ENCODE measurements around the gene WWOX.

The WWOX gene

DNA sequence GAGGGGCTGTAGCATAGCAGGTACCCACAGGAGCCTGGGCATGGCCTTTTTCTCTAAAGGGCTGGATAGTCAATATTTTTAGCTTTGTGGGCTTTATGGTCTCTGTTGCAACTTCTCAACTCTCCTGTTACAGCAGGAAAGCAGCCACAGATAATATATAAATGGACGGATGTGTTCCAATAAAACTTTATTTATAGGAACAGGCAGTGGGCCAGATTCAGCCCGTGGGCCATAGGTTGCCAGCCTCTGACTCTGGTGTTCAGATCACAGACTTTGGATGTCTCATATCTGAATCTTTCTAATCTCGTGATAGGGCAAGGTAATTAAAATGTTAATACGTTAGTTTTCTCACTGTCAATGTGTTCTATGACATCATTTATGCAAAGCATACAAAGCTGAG, 136.4 kb downstream of the WWOX start:
- no peaks in the 10 kb centered on the region for H3K36me3 ChIP-seq (ENCODE audit: control insufficient read depth, insufficient read depth, low read length)
- H3K56ac ChIP-seq (ENCODE audit: low read length) = no peak overlapping the region
- no peak overlapping the region for H3K23ac ChIP-seq (ENCODE audit: low read length)
- no peak overlapping the region for H3K4me3 ChIP-seq (ENCODE audit: low read length)
- H4K8ac ChIP-seq (ENCODE audit: low read depth, low read length) = no peak overlapping the region
- no peaks in the 10 kb centered on the region for H3K79me2 ChIP-seq (ENCODE audit: control insufficient read depth, insufficient read depth, low read length)
- H3K4ac ChIP-seq (ENCODE audit: low read depth, low read length) = no peak overlapping the region
- no peaks in the 10 kb centered on the region for H3K27me3 ChIP-seq (ENCODE audit: insufficient read depth, low read length, poor library complexity)
- H2BK120ac ChIP-seq (ENCODE audit: low read depth, low read length) = no peak overlapping the region
- H3K27ac ChIP-seq (ENCODE audit: low read depth, low read length) = no peak overlapping the region
- H3K4me1 ChIP-seq (ENCODE audit: control insufficient read depth, low read depth, low read length) = no peaks in the 10 kb centered on the region
- no peaks in the 10 kb centered on the region for H3K79me1 ChIP-seq (ENCODE audit: low read length)
- no peak overlapping the region for H2AK5ac ChIP-seq (ENCODE audit: low read length)
- H3K4me2 ChIP-seq (ENCODE audit: low read length) = no peak overlapping the region
- H4K5ac ChIP-seq (ENCODE audit: low read length) = no peak overlapping the region
- DNase-seq = no peak
- no peak overlapping the region for H2BK5ac ChIP-seq (ENCODE audit: low read length)
- no CpG with 5 or more reads among the region's 4 CpGs for WGBS (ENCODE audit: extremely low coverage, insufficient coverage, low lambda C conversion rate)
- H2BK15ac ChIP-seq (replicated peaks; ENCODE audit: low read depth) = no peak overlapping the region
- no peak overlapping the region for H3K9ac ChIP-seq (ENCODE audit: low read length)
- H3K18ac ChIP-seq (ENCODE audit: low read length) = no peak overlapping the region

DNA sequence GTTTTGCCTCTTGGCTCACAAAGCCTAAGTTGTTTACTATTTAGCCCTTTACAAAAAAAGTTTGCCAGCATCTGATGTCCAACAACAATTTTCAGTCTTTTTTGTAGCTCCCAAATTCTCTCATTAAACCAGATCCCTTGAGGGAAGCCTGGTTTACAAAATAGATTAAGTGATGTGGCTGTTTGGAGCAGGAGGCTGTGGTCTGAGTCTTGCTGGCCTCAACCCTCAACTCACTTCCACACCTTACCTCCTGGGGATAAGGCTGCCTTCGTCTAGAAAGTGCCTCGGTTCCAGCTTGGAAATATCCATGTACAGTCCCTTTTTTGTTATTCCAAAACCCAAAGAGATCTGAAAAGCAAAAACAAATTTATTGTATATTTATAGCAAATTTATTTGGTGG, 138.4 kb downstream of the WWOX start:
- H3K9ac ChIP-seq (ENCODE audit: low read length) = no peak overlapping the region
- no peak overlapping the region for H3K56ac ChIP-seq (ENCODE audit: low read length)
- H4K5ac ChIP-seq (ENCODE audit: low read length) = no peak overlapping the region
- H2BK5ac ChIP-seq (ENCODE audit: low read length) = no peak overlapping the region
- no peak overlapping the region for H3K4me3 ChIP-seq (ENCODE audit: low read length)
- H2BK120ac ChIP-seq (ENCODE audit: low read depth, low read length) = no peak overlapping the region
- no peaks in the 10 kb centered on the region for H3K79me1 ChIP-seq (ENCODE audit: low read length)
- WGBS (ENCODE audit: extremely low coverage, insufficient coverage, low lambda C conversion rate) = no CpG with 5 or more reads among the region's 2 CpGs
- no peak overlapping the region for H3K18ac ChIP-seq (ENCODE audit: low read length)
- no peak overlapping the region for H3K4me2 ChIP-seq (ENCODE audit: low read length)
- no peaks in the 10 kb centered on the region for H3K79me2 ChIP-seq (ENCODE audit: control insufficient read depth, insufficient read depth, low read length)
- no peak for DNase-seq
- no peak overlapping the region for H3K4ac ChIP-seq (ENCODE audit: low read depth, low read length)
- no peak overlapping the region for H2BK15ac ChIP-seq (replicated peaks; ENCODE audit: low read depth)
- no peak overlapping the region for H2AK5ac ChIP-seq (ENCODE audit: low read length)
- no peak overlapping the region for H3K23ac ChIP-seq (ENCODE audit: low read length)
- no peaks in the 10 kb centered on the region for H3K36me3 ChIP-seq (ENCODE audit: control insufficient read depth, insufficient read depth, low read length)
- no peak overlapping the region for H4K8ac ChIP-seq (ENCODE audit: low read depth, low read length)
- H3K27ac ChIP-seq (ENCODE audit: low read depth, low read length) = no peak overlapping the region
- H3K27me3 ChIP-seq (ENCODE audit: insufficient read depth, low read length, poor library complexity) = no peaks in the 10 kb centered on the region
- no peaks in the 10 kb centered on the region for H3K4me1 ChIP-seq (ENCODE audit: control insufficient read depth, low read depth, low read length)

DNA sequence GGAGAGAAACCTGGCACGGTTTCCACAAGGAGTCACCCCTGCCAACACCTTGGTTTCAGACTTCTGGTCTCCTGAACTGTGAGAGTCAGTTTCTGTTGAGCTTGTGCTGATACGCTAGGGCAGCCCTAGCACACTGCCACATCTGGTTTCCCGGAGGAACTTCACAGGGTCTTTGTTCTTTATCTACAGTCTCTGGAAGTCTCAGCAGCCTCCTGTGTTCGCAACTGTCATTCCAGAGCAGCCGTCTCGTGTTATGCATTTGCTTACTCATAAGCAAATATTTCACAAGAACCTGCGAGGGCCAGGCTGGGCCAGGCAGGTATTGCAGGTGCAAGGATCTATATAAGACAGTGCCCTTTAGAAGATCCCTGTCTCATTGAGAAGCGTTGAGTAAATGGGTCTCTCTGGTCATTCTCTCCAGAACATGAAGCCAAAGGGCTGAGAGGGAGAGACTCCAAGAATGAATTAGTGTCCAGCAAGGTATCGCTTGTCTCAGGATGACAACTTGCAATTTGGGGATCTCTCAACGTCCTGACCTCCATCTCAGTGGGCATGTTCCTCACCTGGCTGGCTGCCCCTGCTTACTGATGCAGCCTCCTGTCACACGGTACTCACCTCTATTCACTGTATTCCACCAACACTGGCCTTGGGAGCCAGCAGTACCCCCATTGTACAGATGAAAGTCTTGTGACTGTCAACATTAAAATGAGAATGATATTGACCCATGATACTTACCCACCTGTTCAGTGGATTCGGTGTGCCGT, 141.2 kb downstream of the WWOX start:
- no peak overlapping the region for H2AK5ac ChIP-seq (ENCODE audit: low read length)
- H3K4me3 ChIP-seq (ENCODE audit: low read length) = no peak overlapping the region
- no CpG with 5 or more reads among the region's 13 CpGs for WGBS (ENCODE audit: extremely low coverage, insufficient coverage, low lambda C conversion rate)
- no peak overlapping the region for H2BK120ac ChIP-seq (ENCODE audit: low read depth, low read length)
- no peak overlapping the region for H3K27ac ChIP-seq (ENCODE audit: low read depth, low read length)
- H3K9ac ChIP-seq (ENCODE audit: low read length) = no peak overlapping the region
- H3K27me3 ChIP-seq (ENCODE audit: insufficient read depth, low read length, poor library complexity) = no peaks in the 10 kb centered on the region
- H2BK15ac ChIP-seq (replicated peaks; ENCODE audit: low read depth) = no peak overlapping the region
- no peak overlapping the region for H4K8ac ChIP-seq (ENCODE audit: low read depth, low read length)
- H3K23ac ChIP-seq (ENCODE audit: low read length) = no peak overlapping the region
- no peak overlapping the region for H3K18ac ChIP-seq (ENCODE audit: low read length)
- no peak overlapping the region for H3K56ac ChIP-seq (ENCODE audit: low read length)
- no peak overlapping the region for H3K4me2 ChIP-seq (ENCODE audit: low read length)
- H3K79me1 ChIP-seq (ENCODE audit: low read length) = no peaks in the 10 kb centered on the region
- H3K4me1 ChIP-seq (ENCODE audit: control insufficient read depth, low read depth, low read length) = peaks cover 3% of the 10 kb centered on the region
- H3K79me2 ChIP-seq (ENCODE audit: control insufficient read depth, insufficient read depth, low read length) = no peaks in the 10 kb centered on the region
- no peak overlapping the region for H3K4ac ChIP-seq (ENCODE audit: low read depth, low read length)
- no peak overlapping the region for H2BK5ac ChIP-seq (ENCODE audit: low read length)
- DNase-seq = peak; percentile 82
- H3K36me3 ChIP-seq (ENCODE audit: control insufficient read depth, insufficient read depth, low read length) = no peaks in the 10 kb centered on the region
- no peak overlapping the region for H4K5ac ChIP-seq (ENCODE audit: low read length)

DNA sequence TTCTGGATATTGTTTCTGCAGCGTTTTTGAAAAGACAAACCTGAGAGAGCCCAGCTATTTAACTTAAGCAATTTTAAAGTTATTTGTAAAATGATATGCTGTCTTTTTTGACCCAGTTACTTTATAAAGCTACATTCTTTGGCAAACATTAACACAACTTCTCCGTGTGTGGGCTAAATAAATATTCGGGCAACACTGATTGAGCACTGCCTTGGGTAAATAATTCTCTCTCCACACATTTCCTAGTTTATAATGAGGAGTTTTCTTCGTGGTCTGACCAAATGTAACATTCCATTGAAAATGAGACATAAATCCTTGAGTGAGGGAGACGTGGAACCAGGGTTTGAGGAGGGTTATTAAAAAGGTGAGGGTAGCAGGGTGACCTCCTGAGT, 142.8 kb downstream of the WWOX start:
- no peak overlapping the region for H3K18ac ChIP-seq (ENCODE audit: low read length)
- H3K56ac ChIP-seq (ENCODE audit: low read length) = no peak overlapping the region
- H2BK120ac ChIP-seq (ENCODE audit: low read depth, low read length) = no peak overlapping the region
- H2BK15ac ChIP-seq (replicated peaks; ENCODE audit: low read depth) = no peak overlapping the region
- no peaks in the 10 kb centered on the region for H3K79me2 ChIP-seq (ENCODE audit: control insufficient read depth, insufficient read depth, low read length)
- H3K9ac ChIP-seq (ENCODE audit: low read length) = no peak overlapping the region
- peaks cover 3% of the 10 kb centered on the region for H3K4me1 ChIP-seq (ENCODE audit: control insufficient read depth, low read depth, low read length)
- no peaks in the 10 kb centered on the region for H3K36me3 ChIP-seq (ENCODE audit: control insufficient read depth, insufficient read depth, low read length)
- H3K4me3 ChIP-seq (ENCODE audit: low read length) = no peak overlapping the region
- no peaks in the 10 kb centered on the region for H3K27me3 ChIP-seq (ENCODE audit: insufficient read depth, low read length, poor library complexity)
- H2BK5ac ChIP-seq (ENCODE audit: low read length) = no peak overlapping the region
- no CpG with 5 or more reads among the region's 5 CpGs for WGBS (ENCODE audit: extremely low coverage, insufficient coverage, low lambda C conversion rate)
- H3K27ac ChIP-seq (ENCODE audit: low read depth, low read length) = no peak overlapping the region
- H2AK5ac ChIP-seq (ENCODE audit: low read length) = no peak overlapping the region
- no peaks in the 10 kb centered on the region for H3K79me1 ChIP-seq (ENCODE audit: low read length)
- H3K4me2 ChIP-seq (ENCODE audit: low read length) = no peak overlapping the region
- H3K4ac ChIP-seq (ENCODE audit: low read depth, low read length) = no peak overlapping the region
- H4K8ac ChIP-seq (ENCODE audit: low read depth, low read length) = no peak overlapping the region
- H4K5ac ChIP-seq (ENCODE audit: low read length) = no peak overlapping the region
- H3K23ac ChIP-seq (ENCODE audit: low read length) = no peak overlapping the region
- no peak for DNase-seq

DNA sequence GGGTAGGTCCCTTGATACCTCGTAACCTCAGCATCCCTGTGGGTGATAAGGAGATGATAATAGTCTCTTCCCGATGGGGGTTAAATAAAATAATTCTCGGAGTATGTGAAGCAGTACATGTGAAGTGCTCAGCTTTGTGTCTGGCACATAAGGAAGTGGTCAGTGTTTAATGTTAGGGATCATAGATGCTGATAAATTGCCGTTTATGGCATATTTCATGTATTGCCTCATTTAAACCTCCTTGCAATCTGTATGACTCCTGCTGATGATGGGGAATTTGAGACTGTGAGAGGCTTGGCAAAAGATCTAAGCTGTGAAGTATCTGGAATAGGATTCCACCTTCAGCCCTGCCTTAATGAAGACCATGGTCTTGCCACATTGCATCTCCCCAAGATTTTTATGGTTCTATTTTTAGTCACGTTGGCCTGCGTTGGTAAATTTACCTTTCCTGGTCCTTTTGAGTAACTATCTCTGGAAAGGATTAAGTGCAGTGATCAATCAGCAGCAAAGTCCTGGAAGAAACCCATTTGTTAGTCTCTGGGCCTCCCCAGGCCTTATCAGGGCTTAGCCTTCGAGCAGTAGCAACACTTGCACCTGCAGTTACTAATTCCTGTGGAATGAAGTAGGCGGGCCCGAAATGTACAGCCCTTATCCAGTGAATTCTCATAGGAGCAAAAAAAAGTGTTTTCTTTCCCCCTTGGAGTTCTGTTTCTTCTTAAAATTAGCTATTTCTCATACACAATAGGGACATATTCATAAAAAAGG, 144.9 kb downstream of the WWOX start:
- DNase-seq = peak; percentile 73

More for the DNA sequence above, 144.9 kb downstream of the WWOX start:
- Histone ChIP-seq H3K27ac (ENCODE audit: low read depth, low read length) (no peak overlapping the region), H3K79me2 (ENCODE audit: control insufficient read depth, insufficient read depth, low read length) (no peaks in the 10 kb centered on the region), H2BK15ac (replicated peaks; ENCODE audit: low read depth) (no peak overlapping the region), H3K36me3 (ENCODE audit: control insufficient read depth, insufficient read depth, low read length) (no peaks in the 10 kb centered on the region), H3K27me3 (ENCODE audit: insufficient read depth, low read length, poor library complexity) (no peaks in the 10 kb centered on the region), H3K4me3 (ENCODE audit: low read length) (no peak overlapping the region), H3K4me1 (ENCODE audit: control insufficient read depth, low read depth, low read length) (peaks cover 3% of the 10 kb centered on the region), H2BK5ac (ENCODE audit: low read length) (no peak overlapping the region), H4K8ac (ENCODE audit: low read depth, low read length) (no peak overlapping the region), H3K56ac (ENCODE audit: low read length) (no peak overlapping the region), H3K18ac (ENCODE audit: low read length) (no peak overlapping the region), H3K4ac (ENCODE audit: low read depth, low read length) (no peak overlapping the region), H2AK5ac (ENCODE audit: low read length) (no peak overlapping the region), H4K5ac (ENCODE audit: low read length) (no peak overlapping the region), H3K79me1 (ENCODE audit: low read length) (no peaks in the 10 kb centered on the region), H2BK120ac (ENCODE audit: low read depth, low read length) (no peak overlapping the region), H3K23ac (ENCODE audit: low read length) (no peak overlapping the region), H3K9ac (ENCODE audit: low read length) (no peak overlapping the region), H3K4me2 (ENCODE audit: low read length) (no peak overlapping the region)
- no CpG with 5 or more reads among the region's 9 CpGs for WGBS (ENCODE audit: extremely low coverage, insufficient coverage, low lambda C conversion rate)

Measured in mesendoderm (in vitro differentiated cells).